IMR-90 (cell line): ENCODE measurements around the gene AHDC1.

Experiments
- BHLHE40 ChIP-seq: fragments of 150-350 bp; IDR thresholded peaks from 2 replicates; pipeline ENCODE4 v1.6.1; 2016; ENCODE audit warnings: mild to moderate bottlenecking, low read depth, low read length
- CEBPB ChIP-seq: IDR thresholded peaks from 2 replicates; pipeline ENCODE4 v1.6.1; 2012; ENCODE audit warnings: low read depth, low read length, improper control_type of control experiment
- CTCF ChIP-seq: conservative IDR thresholded peaks from 2 replicates; pipeline ENCODE4 v1.5.1; 2012; ENCODE audit warnings: mild to moderate bottlenecking, low read depth, low read length, improper control_type of control experiment
- ELK1 ChIP-seq: fragments of 150-350 bp; IDR thresholded peaks from 2 replicates; pipeline ENCODE4 v1.6.1; 2016; ENCODE audit warnings: low read depth, mild to moderate bottlenecking, low read length, moderate library complexity, borderline replicate concordance
- FOS ChIP-seq: fragments of 150-350 bp; IDR thresholded peaks from 2 replicates; pipeline ENCODE4 v1.6.1; 2016; ENCODE audit warnings: low read depth, low read length
- MAFK ChIP-seq: IDR thresholded peaks from 2 replicates; pipeline ENCODE4 v1.6.1; 2012; ENCODE audit warnings: low read depth, low read length, improper control_type of control experiment
- MAZ ChIP-seq: IDR thresholded peaks from 2 replicates; pipeline ENCODE4 v1.6.1; 2012; ENCODE audit warnings: low read depth, mild to moderate bottlenecking, low read length, improper control_type of control experiment, moderate library complexity, borderline replicate concordance
- MXI1 ChIP-seq: IDR thresholded peaks from 2 replicates; pipeline ENCODE4 v1.6.1; 2012; ENCODE audit warnings: low read depth, mild to moderate bottlenecking, low read length, moderate library complexity, borderline replicate concordance
- POLR2A ChIP-seq: IDR thresholded peaks from 2 replicates; pipeline ENCODE4 v1.6.1; 2012; ENCODE audit warnings: mild to moderate bottlenecking, low read depth, low read length
- RAD21 ChIP-seq: IDR thresholded peaks from 2 replicates; pipeline ENCODE4 v1.6.1; 2012; ENCODE audit warnings: low read length, improper control_type of control experiment
- RCOR1 ChIP-seq: IDR thresholded peaks from 2 replicates; pipeline ENCODE4 v1.6.1; 2012; ENCODE audit warnings: mild to moderate bottlenecking, low read length, improper control_type of control experiment; ENCODE audit not compliant: insufficient replicate concordance
- RFX5 ChIP-seq: IDR thresholded peaks from 2 replicates; pipeline ENCODE4 v1.8.0; 2012; ENCODE audit warnings: low read depth, mild to moderate bottlenecking, low read length, moderate library complexity
- SMC3 ChIP-seq: fragments of 150-350 bp; IDR thresholded peaks from 2 replicates; pipeline ENCODE4 v1.6.1; 2016; ENCODE audit warnings: low read depth, mild to moderate bottlenecking, antibody characterized with exemption, low read length, moderate library complexity
- USF2 ChIP-seq: fragments of 150-350 bp; IDR thresholded peaks from 2 replicates; pipeline ENCODE4 v1.6.1; 2017; ENCODE audit warnings: mild to moderate bottlenecking, antibody characterized with exemption, low read length, low read depth

- TF ChIP-seq BHLHE40 = no peak
- TF ChIP-seq CTCF = peak; percentile 90
- no peak for TF ChIP-seq MXI1
- TF ChIP-seq SMC3 = peak; percentile 79
- TF ChIP-seq POLR2A = no peak
- no peak for TF ChIP-seq ELK1
- TF ChIP-seq CEBPB = no peak
- no peak; the same call in 1 of the 2 replicates for TF ChIP-seq MAZ
- TF ChIP-seq USF2 = no peak
- peak; percentile 95 for TF ChIP-seq RAD21
- TF ChIP-seq RFX5 = no peak
- no peak for TF ChIP-seq RCOR1
- no peak for TF ChIP-seq MAFK
- TF ChIP-seq FOS = no peak
Measured at GRCh38 chr1:27605796-27606707, 2.1 kb upstream of the AHDC1 start.
